ENCODE measurements around the gene PPP1R26. TPM values are rescaled to one million over a fixed set of nuclear protein-coding genes. Genes with fewer than 3 reads are reported as not detected.

Gene PPP1R26
- total RNA-seq, 4 donors from 2014 or later: 10.5 to 14.7 (median 11.8) TPM

DNA sequence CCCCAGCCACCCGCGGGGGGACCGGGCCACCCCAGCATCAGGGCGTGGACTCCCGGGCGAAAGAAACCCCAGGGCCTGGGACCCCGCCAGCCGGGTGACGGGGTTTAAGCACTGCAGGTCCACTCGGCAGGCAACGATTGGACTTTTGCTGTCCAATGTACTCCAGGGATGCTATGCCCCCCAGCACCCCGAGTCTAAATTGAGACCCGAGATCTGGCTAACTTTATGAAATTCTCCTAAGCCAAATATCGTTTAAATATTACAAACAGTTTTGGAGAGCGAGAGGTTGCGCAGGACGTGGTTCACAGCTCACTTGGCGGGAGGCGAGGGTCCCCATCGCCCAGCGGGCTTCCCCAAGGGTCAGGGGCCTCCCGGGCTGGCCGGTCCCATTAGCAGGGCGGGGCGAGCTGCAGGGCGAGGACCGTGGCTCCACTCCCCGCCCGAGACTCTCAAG is 20.5 kb downstream of the PPP1R26 start:
- Histone ChIP-seq H3K36me3 (peaks cover 0 to 34% (median 9%) of the 10 kb centered on the region in 3 donors), H3K4me3 (peak overlapping the region; percentile 65 to 100 (median 72)), H3K4me1 (peaks cover 0 to 34% (median 19%) of the 10 kb centered on the region in 4 donors), H3K9me3 (no peaks in the 10 kb centered on the region), H3K27ac (peak overlapping the region; percentile 40 to 83 (median 79)), H3K27me3 (no peaks in the 10 kb centered on the region)
- 0% methylated on average over 12 to 22 of the region's 29 CpGs for WGBS, 2 donors
- TF ChIP-seq EP300 (IDR thresholded peaks at IDR 0.05): no peak
- no peak for TF ChIP-seq POLR2A (IDR thresholded peaks at IDR 0.05)
- TF ChIP-seq CTCF (IDR thresholded peaks at IDR 0.05): no peak
- peak in 1 of 2 donors; percentile 17 for DNase-seq (ENCODE audit: low spot score in 2 of 2)

GRCh38 chr9:135500525-135501260 is 21.1 kb downstream of the PPP1R26 start, which contains the start of gene MRPS2:
Gene MRPS2 (plus strand): TSS chr9:135500682. CDS start chr9:135500711, 29 bp downstream.
- Histone ChIP-seq H3K27me3 (no peaks in the 10 kb centered on the region), H3K27ac (peak within 1 kb of the TSS; percentile 40 to 83 (median 79)), H3K9me3 (no peaks in the 10 kb centered on the region), H3K4me3 (peak within 1 kb of the TSS; percentile 65 to 100 (median 72)), H3K36me3 (peaks cover 0 to 40% (median 9%) of the 10 kb centered on the region in 3 donors), H3K4me1 (peaks cover 0 to 34% (median 19%) of the 10 kb centered on the region in 4 donors)
- peak; percentile 63 to 65 for DNase-seq (ENCODE audit: low spot score in 2 of 2)
- TF ChIP-seq EP300 (IDR thresholded peaks at IDR 0.05) (peak in 1 of 2 donors; percentile 70), CTCF (IDR thresholded peaks at IDR 0.05) (peak; percentile 88 to 95 (median 91)), POLR2A (IDR thresholded peaks at IDR 0.05) (peak in 1 of 2 donors; percentile 30)
- 1% methylated on average over 41 to 68 of the region's 92 CpGs for WGBS, 2 donors

DNA sequence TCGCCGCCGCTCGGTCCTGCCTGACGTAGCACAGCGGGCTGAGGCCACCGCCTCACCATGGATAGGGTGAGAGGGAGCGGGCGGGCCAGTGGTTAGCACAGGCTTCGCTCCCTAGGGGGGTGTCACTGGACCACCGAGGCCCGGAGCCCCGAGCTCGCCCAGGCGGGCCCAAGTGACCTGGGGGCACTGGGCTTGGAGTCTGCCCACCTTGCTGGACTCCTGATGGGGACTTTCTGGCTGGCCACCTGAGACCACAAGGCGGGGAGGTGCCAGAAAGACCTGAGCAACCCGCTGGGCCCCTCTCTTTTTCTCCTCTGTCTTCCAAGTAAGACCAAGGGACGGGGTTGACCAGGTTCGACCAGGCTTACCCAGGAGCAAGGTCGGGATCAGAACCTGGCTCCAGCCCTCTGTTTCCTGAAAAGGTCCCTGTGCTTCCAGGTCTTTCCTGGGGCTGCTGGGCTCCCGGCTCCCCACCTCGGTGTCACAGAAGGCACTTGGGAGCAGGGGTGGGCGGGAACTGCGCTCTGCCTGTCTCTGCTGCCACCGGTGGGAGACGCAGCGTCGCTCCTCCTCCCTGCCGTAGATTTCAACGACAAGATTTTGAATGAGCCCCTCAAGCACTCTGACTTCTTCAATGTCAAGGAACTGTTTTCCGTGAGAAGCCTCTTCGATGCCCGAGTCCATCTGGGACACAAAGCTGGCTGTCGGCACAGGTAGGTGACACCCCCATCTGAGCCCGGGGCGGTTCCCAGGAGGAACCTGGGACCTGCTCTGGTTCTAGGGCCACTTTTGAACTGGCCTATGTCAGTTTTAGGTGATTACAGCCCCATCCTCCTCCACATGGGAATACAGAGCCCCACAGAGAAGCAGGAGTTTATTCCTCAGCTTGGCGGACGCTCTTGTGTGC is 21.9 kb downstream of the PPP1R26 start:
- Histone ChIP-seq H3K36me3 (peaks cover 0 to 41% (median 9%) of the 10 kb centered on the region in 3 donors), H3K4me3 (peak overlapping the region; percentile 65 to 100 (median 72)), H3K9me3 (no peaks in the 10 kb centered on the region), H3K27ac (peak overlapping the region in 3 of 4 donors; percentile 78 to 83 (median 80)), H3K4me1 (peaks cover 0 to 34% (median 19%) of the 10 kb centered on the region in 4 donors), H3K27me3 (no peaks in the 10 kb centered on the region)
- no peak for TF ChIP-seq POLR2A (IDR thresholded peaks at IDR 0.05)
- TF ChIP-seq EP300 (IDR thresholded peaks at IDR 0.05): no peak
- no peak for TF ChIP-seq CTCF (IDR thresholded peaks at IDR 0.05)
- DNase-seq (ENCODE audit: low spot score in 2 of 2): no peak
- 36 to 44% methylated on average over 30 to 32 of the region's 38 CpGs for WGBS, 2 donors

DNA sequence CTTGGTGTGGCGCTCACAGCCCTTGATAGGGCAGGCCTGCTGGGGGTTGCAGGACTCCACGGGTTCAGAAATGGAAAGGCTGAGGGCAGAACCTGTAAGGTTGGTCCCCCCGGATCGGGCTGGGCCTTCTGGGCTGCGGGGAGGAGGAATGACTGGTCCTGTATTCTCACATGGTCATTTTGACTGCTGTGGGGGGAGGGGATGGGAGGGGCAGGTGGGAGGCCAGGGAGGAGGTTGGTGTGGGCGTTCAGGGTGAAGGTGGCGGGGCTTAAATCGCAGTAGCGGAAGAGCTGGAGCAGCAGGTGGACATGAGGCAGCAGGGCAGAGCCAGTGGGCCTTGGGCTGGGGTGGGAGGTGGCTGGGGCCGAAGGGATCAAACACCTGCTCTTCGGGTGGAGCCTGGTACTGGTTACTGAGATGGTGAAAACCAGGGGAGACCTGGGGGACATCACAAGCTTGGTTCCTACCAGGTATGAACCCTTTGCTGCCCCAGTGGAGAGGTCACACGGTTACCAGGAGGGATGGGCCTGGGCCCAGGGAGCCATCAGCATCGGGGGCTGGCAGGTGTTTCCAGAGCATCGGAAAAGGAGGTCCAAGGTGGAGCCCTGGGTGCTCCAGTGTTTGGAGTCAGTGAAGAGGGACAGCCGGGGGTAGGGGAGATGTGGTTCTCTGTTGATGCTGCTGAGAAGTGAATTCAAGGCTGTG is 22.7 kb downstream of the PPP1R26 start:
- TF ChIP-seq CTCF (IDR thresholded peaks at IDR 0.05) (no peak), EP300 (IDR thresholded peaks at IDR 0.05) (no peak), POLR2A (IDR thresholded peaks at IDR 0.05) (no peak)
- Histone ChIP-seq H3K4me1 (peaks cover 0 to 34% (median 19%) of the 10 kb centered on the region in 4 donors), H3K9me3 (no peaks in the 10 kb centered on the region), H3K4me3 (no peak overlapping the region), H3K36me3 (peaks cover 0 to 41% (median 9%) of the 10 kb centered on the region in 3 donors), H3K27ac (no peak overlapping the region), H3K27me3 (no peaks in the 10 kb centered on the region)
- WGBS, 2 donors: 87 to 89% methylated on average over 14 to 15 of the region's 15 CpGs
- DNase-seq (ENCODE audit: low spot score in 2 of 2): no peak

Data from tibial nerve (tissue), 4 donors.